ENCODE measurements around the gene BCAS3. TPM values are rescaled to one million over a fixed set of nuclear protein-coding genes. Genes with fewer than 3 reads are reported as not detected.
A peak's percentile ranks its signal among the peaks of the same experiment; 100 is the strongest.

BCAS3 gene
- total and polyA plus RNA-seq, 11 donors = 4.5 to 23.5 (median 17.9) TPM

DNA sequence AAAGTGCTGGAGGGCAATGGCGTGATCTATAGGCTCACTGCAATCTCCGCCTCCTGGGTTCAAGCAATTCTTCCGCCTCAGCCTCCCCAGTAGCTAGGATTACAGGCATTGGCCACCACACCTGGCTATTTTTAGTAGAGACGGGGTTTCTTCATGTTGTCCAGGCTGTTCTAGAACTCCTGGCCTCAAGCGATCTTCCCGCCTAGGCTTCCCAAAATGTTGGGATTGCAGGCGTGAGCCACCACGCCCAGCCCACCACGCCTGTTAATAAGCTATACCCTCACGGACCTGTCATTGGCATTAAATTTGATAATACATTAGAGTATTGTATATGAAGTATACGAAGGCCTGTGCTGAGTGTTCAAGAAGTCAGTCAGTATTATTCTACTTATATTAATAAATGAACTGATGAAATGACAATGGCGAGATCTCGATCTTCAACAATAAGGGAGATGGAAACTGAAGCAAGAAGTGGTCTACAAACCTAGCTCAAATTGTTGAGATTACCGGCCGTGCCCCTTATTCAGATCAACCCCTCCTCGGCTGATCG is 818 bp upstream of the BCAS3 start:
- DNase-seq (peak in 1 of 5 donors; percentile 34), ATAC-seq (no peak)
- intact Hi-C loops (cut with DNase I) = loop anchor here in 1 of 10 donors (1.0 kb wide), 1 partner anchor 78 kb away; no protein-coding TSS in a partner anchor
- H3K27me3 ChIP-seq = no peaks in the 10 kb centered on the region
- H3K4me3 ChIP-seq = peak overlapping the region; percentile 63 to 96 (median 82)
- H3K9me3 ChIP-seq = no peaks in the 10 kb centered on the region
- peaks cover 0 to 18% (median 8%) of the 10 kb centered on the region in 12 donors for H3K4me1 ChIP-seq
- TF ChIP-seq POLR2A (IDR thresholded peaks at IDR 0.05) = peak in 1 of 2 donors; percentile 69
- TF ChIP-seq, protein P1, sequence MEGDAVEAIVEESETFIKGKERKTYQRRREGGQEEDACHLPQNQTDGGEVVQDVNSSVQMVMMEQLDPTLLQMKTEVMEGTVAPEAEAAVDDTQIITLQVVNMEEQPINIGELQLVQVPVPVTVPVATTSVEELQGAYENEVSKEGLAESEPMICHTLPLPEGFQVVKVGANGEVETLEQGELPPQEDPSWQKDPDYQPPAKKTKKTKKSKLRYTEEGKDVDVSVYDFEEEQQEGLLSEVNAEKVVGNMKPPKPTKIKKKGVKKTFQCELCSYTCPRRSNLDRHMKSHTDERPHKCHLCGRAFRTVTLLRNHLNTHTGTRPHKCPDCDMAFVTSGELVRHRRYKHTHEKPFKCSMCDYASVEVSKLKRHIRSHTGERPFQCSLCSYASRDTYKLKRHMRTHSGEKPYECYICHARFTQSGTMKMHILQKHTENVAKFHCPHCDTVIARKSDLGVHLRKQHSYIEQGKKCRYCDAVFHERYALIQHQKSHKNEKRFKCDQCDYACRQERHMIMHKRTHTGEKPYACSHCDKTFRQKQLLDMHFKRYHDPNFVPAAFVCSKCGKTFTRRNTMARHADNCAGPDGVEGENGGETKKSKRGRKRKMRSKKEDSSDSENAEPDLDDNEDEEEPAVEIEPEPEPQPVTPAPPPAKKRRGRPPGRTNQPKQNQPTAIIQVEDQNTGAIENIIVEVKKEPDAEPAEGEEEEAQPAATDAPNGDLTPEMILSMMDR (IDR thresholded peaks at IDR 0.05) = no peak
- H3K27ac ChIP-seq = peak overlapping the region in 11 of 12 donors; percentile 33 to 86 (median 78)
- H3K36me3 ChIP-seq = peaks cover 0 to 13% (median 6%) of the 10 kb centered on the region in 9 donors
- 25 to 34% (median 29%) methylated on average over 17 of the region's 17 CpGs for WGBS, 4 donors

DNA sequence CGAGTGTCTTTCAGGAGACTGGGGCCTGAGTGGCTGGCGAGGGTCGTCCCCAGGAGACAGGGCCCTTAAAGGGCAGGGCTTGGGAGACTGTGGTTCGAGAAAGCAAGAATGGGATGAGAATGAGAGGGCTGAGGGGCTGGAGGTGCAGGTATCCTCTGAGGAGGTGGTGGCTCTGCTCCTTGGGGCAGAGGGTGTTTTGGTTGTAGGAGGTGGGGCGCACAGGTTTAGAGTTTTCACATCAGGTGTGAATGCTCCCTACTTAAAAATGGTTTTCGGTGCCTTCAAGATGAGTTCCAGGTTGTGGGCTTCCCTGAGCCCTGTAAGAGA is 430 bp downstream of the BCAS3 start:
- 3 to 8% (median 7%) methylated on average over 6 of the region's 6 CpGs for WGBS, 4 donors
- ATAC-seq (no peak), DNase-seq (no peak)
- intact Hi-C loops (cut with DNase I) = no loop called here
- Histone ChIP-seq H3K4me3 (peak overlapping the region; percentile 63 to 96 (median 82)), H3K27ac (peak overlapping the region in 11 of 12 donors; percentile 40 to 86 (median 77)), H3K4me1 (peaks cover 0 to 18% (median 8%) of the 10 kb centered on the region in 12 donors), H3K9me3 (no peaks in the 10 kb centered on the region), H3K36me3 (peaks cover 0 to 24% (median 17%) of the 10 kb centered on the region in 9 donors), H3K27me3 (no peaks in the 10 kb centered on the region)
- TF ChIP-seq, protein P1 (IDR thresholded peaks at IDR 0.05) = no peak
- TF ChIP-seq POLR2A (IDR thresholded peaks at IDR 0.05) = no peak

DNA sequence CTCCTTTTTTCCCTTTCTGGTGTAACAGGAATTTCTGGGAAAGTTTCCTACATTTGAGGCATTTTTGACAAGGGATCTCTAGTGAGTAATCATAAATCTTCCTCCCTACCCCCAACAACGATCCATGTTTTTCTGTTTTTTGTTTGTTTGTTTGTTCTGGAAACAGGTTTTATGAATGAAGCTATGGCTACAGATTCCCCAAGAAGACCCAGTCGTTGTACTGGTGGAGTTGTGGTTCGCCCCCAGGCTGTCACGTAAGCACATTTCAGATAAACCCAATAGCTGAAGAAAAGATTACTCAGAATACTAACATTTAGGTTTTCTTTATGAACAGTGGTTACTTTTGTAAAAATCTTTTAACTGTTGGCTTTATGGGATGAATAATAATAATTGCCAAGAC is 1.6 kb downstream of the BCAS3 start:
- TF ChIP-seq, protein P1 (IDR thresholded peaks at IDR 0.05) = no peak
- no peak for TF ChIP-seq POLR2A (IDR thresholded peaks at IDR 0.05)

DNA sequence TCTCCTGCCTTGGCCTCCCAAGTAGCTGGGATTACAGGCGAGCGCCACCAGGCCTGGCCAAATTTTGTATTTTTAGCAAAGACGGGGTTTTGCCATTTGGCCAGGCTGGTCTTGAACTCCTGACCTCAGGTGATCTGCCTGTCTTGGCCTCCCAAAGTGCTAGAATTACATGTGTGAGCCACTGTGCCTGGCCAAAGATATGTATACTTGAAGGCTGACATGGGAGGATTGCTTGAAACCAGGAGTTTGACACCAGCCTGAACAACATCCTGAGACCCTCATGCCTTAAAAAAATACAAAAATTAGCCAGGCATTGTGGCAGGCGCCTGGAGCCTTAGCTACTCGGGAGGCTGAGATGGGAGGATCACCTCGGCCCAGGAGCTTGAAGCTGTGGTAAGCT is 3.1 kb downstream of the BCAS3 start:
- ATAC-seq = no peak
- H3K9me3 ChIP-seq = no peaks in the 10 kb centered on the region
- no peaks in the 10 kb centered on the region for H3K27me3 ChIP-seq
- no peak overlapping the region for H3K4me3 ChIP-seq
- H3K27ac ChIP-seq = no peak overlapping the region
- WGBS, 4 donors = 97 to 99% (median 97%) methylated on average over 6 of the region's 6 CpGs
- intact Hi-C loops (cut with DNase I) = no loop called here
- DNase-seq = no peak
- peaks cover 0 to 18% (median 8%) of the 10 kb centered on the region in 12 donors for H3K4me1 ChIP-seq
- TF ChIP-seq, protein P1 (IDR thresholded peaks at IDR 0.05) = no peak
- TF ChIP-seq POLR2A (IDR thresholded peaks at IDR 0.05) = no peak
- H3K36me3 ChIP-seq = peaks cover 0 to 50% (median 40%) of the 10 kb centered on the region in 9 donors

More for the DNA sequence above, 1.6 kb downstream of the BCAS3 start:
- Histone ChIP-seq H3K27ac (no peak overlapping the region), H3K9me3 (no peaks in the 10 kb centered on the region), H3K4me3 (no peak overlapping the region), H3K36me3 (peaks cover 0 to 36% (median 29%) of the 10 kb centered on the region in 9 donors), H3K4me1 (peaks cover 0 to 18% (median 8%) of the 10 kb centered on the region in 12 donors), H3K27me3 (no peaks in the 10 kb centered on the region)
- DNase-seq (no peak), ATAC-seq (no peak)
- intact Hi-C loops (cut with DNase I) = no loop called here
- WGBS, 4 donors = 87 to 90% (median 90%) methylated on average over 4 of the region's 4 CpGs

All from heart left ventricle (tissue), 16 donors.